Testis (tissue), 3 donors: Measurements from ENCODE around the gene EHD4. TPM values are rescaled to one million over a fixed set of nuclear protein-coding genes. Genes with fewer than 3 reads are reported as not detected.

Source experiments
- DNase-seq: peaks from one replicate; pipeline ENCODE4 v3.0.0-alpha.2; 2019
- H3K27ac ChIP-seq, 2 donors: fragments of 200-600 bp; sonication (generic); one replicate each; pipeline ENCODE4 v1.5.1; 2019
- H3K27me3 ChIP-seq: fragments of 200-600 bp; sonication (generic); one replicate; pipeline ENCODE4 v1.5.1; 2019
- H3K36me3 ChIP-seq: fragments of 200-600 bp; sonication (generic); one replicate; pipeline ENCODE4 v1.5.1; 2017; ENCODE audit warnings: low read depth; ENCODE audit errors: missing control alignments
- H3K4me1 ChIP-seq: fragments of 200-600 bp; sonication (generic); one replicate; pipeline ENCODE4 v1.5.1; 2019
- H3K4me3 ChIP-seq, 2 donors: fragments of 200-600 bp; sonication (generic); one replicate each; pipeline ENCODE4 v1.5.1; 2017 to 2019
- H3K9me3 ChIP-seq: fragments of 200-600 bp; sonication (generic); one replicate; pipeline ENCODE4 v1.5.1; 2017
- CTCF ChIP-seq, 3 experiments: fragments of 450-650 bp in 2 of 3; fragments of 200-600 bp in 1 of 3; sonication (generic) in 1 of 3; IDR thresholded peaks; one replicate each; pipeline ENCODE4 v1.5.1; 2016 to 2019; ENCODE audit warnings: antibody characterized with exemption in 3 of 3, mild to moderate bottlenecking in 2 of 3, moderate library complexity in 1 of 3
- POLR2A ChIP-seq: fragments of 450-650 bp; IDR thresholded peaks from one replicate; pipeline ENCODE4 v1.6.1; 2017; ENCODE audit warnings: antibody characterized with exemption, mild to moderate bottlenecking, moderate library complexity
- WGBS, 2 donors: methylation state at CpG; one replicate each; pipeline ENCODE4 v1.1.5; 2018; 5-methylcytosine and 5-hydroxymethylcytosine counted together
- intact Hi-C: fragments of 100-400 bp; cut with DNase I; formaldehyde crosslinking; loops from one replicate; pipeline ENCODE4 v1.15.1; 2023; ENCODE audit warnings: low total_unique reads
- polyA plus RNA-seq: library from polyadenylated mRNA; stranded (reverse); fragments of 350-450 nt; fragmentation: Illumina TruSeq; extraction: RNeasy Lipid Tissue Mini Kit (QIAGEN cat#74804); gene quantifications from one replicate; pipeline ENCODE4 v1.2.3, GENCODE V29; 2014; ENCODE audit warnings: low read depth, low replicate concordance; ENCODE audit not compliant: insufficient read depth
- total RNA-seq, 2 donors: library from RNA; depleted of rRNA; stranded (reverse); fragments of >200 nt; gene quantifications; one replicate each; pipeline ENCODE4 v1.2.3, GENCODE V29; 2016

EHD4 gene
- total and polyA plus RNA-seq, 3 donors from 2014 or later, result 8.0 to 10.2 (median 9.4) TPM

GRCh38 chr15:41966414-41966812 is 5.9 kb downstream of the EHD4 start:
- WGBS, 2 donors, result 70 to 90% methylated on average over 2 to 4 of the region's 4 CpGs

GRCh38 chr15:41965441-41966413 is 6.6 kb downstream of the EHD4 start:
- no peaks in the 10 kb centered on the region for H3K27me3 ChIP-seq
- no peaks in the 10 kb centered on the region for H3K4me1 ChIP-seq
- TF ChIP-seq POLR2A (no peak), CTCF (IDR thresholded peaks at IDR 0.05) (no peak)
- H3K36me3 ChIP-seq, result no peaks in the 10 kb centered on the region
- WGBS, 2 donors, result 76 to 79% methylated on average over 15 of the region's 15 CpGs
- H3K4me3 ChIP-seq, result no peak overlapping the region
- no peak overlapping the region for H3K27ac ChIP-seq
- no peak for DNase-seq
- H3K9me3 ChIP-seq, result no peaks in the 10 kb centered on the region
- intact Hi-C loops, result no loop called here

More at GRCh38 chr15:41966414-41966812, 5.9 kb downstream of the EHD4 start:
- no peaks in the 10 kb centered on the region for H3K9me3 ChIP-seq
- H3K27me3 ChIP-seq, result no peaks in the 10 kb centered on the region
- DNase-seq, result no peak
- H3K27ac ChIP-seq, result no peak overlapping the region
- no peak for TF ChIP-seq CTCF (IDR thresholded peaks at IDR 0.05)
- no peak for TF ChIP-seq POLR2A
- H3K4me1 ChIP-seq, result peaks cover 3% of the 10 kb centered on the region
- no peak overlapping the region for H3K4me3 ChIP-seq
- intact Hi-C loops, result no loop called here
- H3K36me3 ChIP-seq, result no peaks in the 10 kb centered on the region

GRCh38 chr15:41961595-41962202 is 10.7 kb downstream of the EHD4 start:
- TF ChIP-seq CTCF (IDR thresholded peaks at IDR 0.05), result no peak
- TF ChIP-seq POLR2A, result no peak
- Histone ChIP-seq H3K4me1 (no peaks in the 10 kb centered on the region), H3K9me3 (no peaks in the 10 kb centered on the region), H3K4me3 (no peak overlapping the region), H3K27ac (no peak overlapping the region), H3K27me3 (no peaks in the 10 kb centered on the region), H3K36me3 (no peaks in the 10 kb centered on the region)
- no peak for DNase-seq
- intact Hi-C loops, result no loop called here
- WGBS, 2 donors, result 83 to 92% methylated on average over 1 of the region's 1 CpG

- 71 to 72% methylated on average over 2 of the region's 2 CpGs for WGBS, 2 donors
- intact Hi-C loops, result no loop called here
Observed at GRCh38 chr15:41961001-41961518, 11.3 kb downstream of the EHD4 start.

More at GRCh38 chr15:41961001-41961518, 11.3 kb downstream of the EHD4 start:
- Histone ChIP-seq H3K4me3 (no peak overlapping the region), H3K27me3 (no peaks in the 10 kb centered on the region), H3K9me3 (no peaks in the 10 kb centered on the region), H3K36me3 (no peaks in the 10 kb centered on the region), H3K27ac (no peak overlapping the region), H3K4me1 (no peaks in the 10 kb centered on the region)
- DNase-seq, result no peak
- no peak for TF ChIP-seq CTCF (IDR thresholded peaks at IDR 0.05)
- no peak for TF ChIP-seq POLR2A
